ENCODE data around the gene KIAA1217.
A peak's percentile ranks its signal among the peaks of the same experiment; 100 is the strongest.

DNA sequence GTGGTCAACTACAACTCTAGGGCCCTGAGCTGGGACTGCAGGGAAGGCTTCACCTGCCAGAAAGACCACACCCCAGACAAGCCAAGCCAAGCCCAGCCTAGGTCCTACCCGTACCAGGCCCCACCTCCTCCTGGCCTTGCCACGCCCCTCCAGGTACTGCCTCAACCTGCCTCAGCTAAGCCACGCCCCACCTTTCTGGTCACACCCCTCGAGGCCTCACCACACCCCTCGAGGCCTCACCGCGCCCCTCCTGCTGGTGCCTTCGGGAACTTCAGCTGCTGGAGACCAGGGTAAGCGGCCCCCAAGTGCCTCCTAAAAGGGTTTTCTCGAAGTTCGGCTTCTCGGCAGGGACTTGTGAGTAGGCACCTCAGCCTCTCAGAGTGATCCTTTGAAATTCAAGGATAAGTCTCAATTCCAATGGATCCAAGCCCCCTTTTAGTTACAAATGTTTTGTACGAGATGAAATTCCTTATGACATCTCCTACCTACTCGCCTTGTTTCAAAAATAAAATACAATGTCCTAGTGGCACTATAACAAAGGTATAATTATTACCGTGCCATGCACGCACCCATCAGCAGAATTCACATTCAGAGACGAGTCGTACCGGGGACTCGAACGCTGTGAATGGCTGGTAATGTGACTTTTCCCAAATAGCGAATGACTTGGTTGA lies 343.5 kb downstream of the KIAA1217 start:
- TF ChIP-seq, protein P1, sequence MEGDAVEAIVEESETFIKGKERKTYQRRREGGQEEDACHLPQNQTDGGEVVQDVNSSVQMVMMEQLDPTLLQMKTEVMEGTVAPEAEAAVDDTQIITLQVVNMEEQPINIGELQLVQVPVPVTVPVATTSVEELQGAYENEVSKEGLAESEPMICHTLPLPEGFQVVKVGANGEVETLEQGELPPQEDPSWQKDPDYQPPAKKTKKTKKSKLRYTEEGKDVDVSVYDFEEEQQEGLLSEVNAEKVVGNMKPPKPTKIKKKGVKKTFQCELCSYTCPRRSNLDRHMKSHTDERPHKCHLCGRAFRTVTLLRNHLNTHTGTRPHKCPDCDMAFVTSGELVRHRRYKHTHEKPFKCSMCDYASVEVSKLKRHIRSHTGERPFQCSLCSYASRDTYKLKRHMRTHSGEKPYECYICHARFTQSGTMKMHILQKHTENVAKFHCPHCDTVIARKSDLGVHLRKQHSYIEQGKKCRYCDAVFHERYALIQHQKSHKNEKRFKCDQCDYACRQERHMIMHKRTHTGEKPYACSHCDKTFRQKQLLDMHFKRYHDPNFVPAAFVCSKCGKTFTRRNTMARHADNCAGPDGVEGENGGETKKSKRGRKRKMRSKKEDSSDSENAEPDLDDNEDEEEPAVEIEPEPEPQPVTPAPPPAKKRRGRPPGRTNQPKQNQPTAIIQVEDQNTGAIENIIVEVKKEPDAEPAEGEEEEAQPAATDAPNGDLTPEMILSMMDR (IDR thresholded peaks at IDR 0.05) = peak in 4 of 6 experiments; percentile 12 to 53 (median 36)
- no peak for TF ChIP-seq POLR2A (IDR thresholded peaks at IDR 0.05)
